Ishikawa (cell line): ENCODE results near the gene PYHIN1.

Experiments used
- CEBPB ChIP-seq: IDR thresholded peaks from 2 replicates; pipeline ENCODE4 v1.6.1; 2012
- CREB1 ChIP-seq: IDR thresholded peaks from 2 replicates; pipeline ENCODE4 v1.6.1; 2012; ENCODE audit warnings: low read depth
- EGR1 ChIP-seq: IDR thresholded peaks from 2 replicates; pipeline ENCODE4 v1.6.1; 2012
- EP300 ChIP-seq: IDR thresholded peaks from 2 replicates; pipeline ENCODE4 v1.6.1; 2012; ENCODE audit warnings: borderline replicate concordance
- FOXM1 ChIP-seq: IDR thresholded peaks from 2 replicates; pipeline ENCODE4 v1.6.1; 2012; ENCODE audit warnings: low read depth, borderline replicate concordance
- NFIC ChIP-seq: IDR thresholded peaks from 2 replicates; pipeline ENCODE4 v1.6.1; 2012
- RAD21 ChIP-seq: IDR thresholded peaks from 2 replicates; pipeline ENCODE4 v1.6.1; 2012; ENCODE audit warnings: low read depth
- REST ChIP-seq: IDR thresholded peaks from 2 replicates; pipeline ENCODE4 v1.6.1; 2012; ENCODE audit warnings: low read depth, mild to moderate bottlenecking
- TAF1 ChIP-seq: IDR thresholded peaks from 2 replicates; pipeline ENCODE4 v1.6.1; 2012; ENCODE audit warnings: low read depth, mild to moderate bottlenecking
- TCF12 ChIP-seq: IDR thresholded peaks from 2 replicates; pipeline ENCODE4 v1.6.1; 2012; ENCODE audit warnings: low read depth
- TEAD4 ChIP-seq: IDR thresholded peaks from 2 replicates; pipeline ENCODE4 v1.6.1; 2012
- USF1 ChIP-seq: IDR thresholded peaks from 2 replicates; pipeline ENCODE4 v1.6.1; 2012
- YY1 ChIP-seq: IDR thresholded peaks from 2 replicates; pipeline ENCODE4 v1.6.1; 2012; ENCODE audit warnings: low read depth
- ZBTB7A ChIP-seq: IDR thresholded peaks from 2 replicates; pipeline ENCODE4 v1.6.1; 2012; ENCODE audit warnings: low read depth
- TF ChIP-seq, protein P1 (sequence below): IDR thresholded peaks from 2 replicates; pipeline ENCODE4 v1.6.1; 2012

PYHIN1 gene

DNA sequence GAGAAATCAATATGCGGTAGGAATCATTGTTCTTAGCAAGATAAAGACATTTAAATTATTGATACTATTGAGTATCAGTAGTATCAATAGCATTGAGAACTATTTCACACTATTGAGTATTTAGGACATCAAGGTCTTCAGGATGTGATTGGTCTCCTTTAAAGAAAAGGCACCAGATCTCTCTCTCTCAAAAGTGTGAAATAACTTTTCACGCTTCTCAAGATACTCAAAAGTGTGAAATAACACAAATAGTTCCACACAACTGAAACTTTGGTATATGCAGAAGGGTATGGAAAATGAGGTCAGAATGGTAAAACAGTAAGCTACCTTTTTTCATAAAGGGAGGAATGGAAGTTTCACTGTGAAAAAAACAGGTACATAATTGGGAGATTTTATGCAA, 6.7 kb upstream of the PYHIN1 start:
- no peak for TF ChIP-seq TCF12
- no peak for TF ChIP-seq CEBPB
- TF ChIP-seq ZBTB7A = no peak
- TF ChIP-seq, protein P1, sequence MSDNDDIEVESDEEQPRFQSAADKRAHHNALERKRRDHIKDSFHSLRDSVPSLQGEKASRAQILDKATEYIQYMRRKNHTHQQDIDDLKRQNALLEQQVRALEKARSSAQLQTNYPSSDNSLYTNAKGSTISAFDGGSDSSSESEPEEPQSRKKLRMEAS = no peak
- no peak for TF ChIP-seq EGR1
- TF ChIP-seq RAD21 = no peak
- TF ChIP-seq YY1 = no peak
- TF ChIP-seq FOXM1 = no peak
- TF ChIP-seq TAF1 = no peak
- TF ChIP-seq REST = no peak
- TF ChIP-seq USF1 = no peak
- TF ChIP-seq NFIC = no peak
- TF ChIP-seq CREB1 = no peak

DNA sequence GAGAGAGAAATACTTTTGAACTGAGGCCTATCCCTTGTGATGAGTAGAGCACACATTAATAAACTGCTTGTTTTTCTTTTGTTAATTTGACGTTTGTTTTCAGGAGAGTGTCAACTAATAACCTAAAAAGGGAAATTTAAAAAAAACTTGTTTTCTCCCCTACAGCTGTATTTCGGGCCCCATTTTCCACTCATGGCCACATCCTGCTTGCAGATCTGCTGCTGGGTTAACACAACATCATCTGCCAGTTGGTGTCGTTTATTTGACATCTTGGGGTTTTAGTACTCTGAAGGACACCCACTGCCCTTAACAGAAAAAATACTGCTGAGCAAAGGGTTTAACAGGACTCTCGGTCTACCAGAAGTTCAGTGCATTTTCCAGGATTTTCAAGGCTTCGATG, 848 bp upstream of the PYHIN1 start:
- TF ChIP-seq YY1 (no peak), ZBTB7A (no peak), TEAD4 (no peak), FOXM1 (no peak), REST (no peak)

- TF ChIP-seq TCF12 (no peak), FOXM1 (no peak), CREB1 (no peak), REST (no peak), EP300 (no peak), EGR1 (no peak), TEAD4 (no peak), CEBPB (no peak), TAF1 (no peak)
- TF ChIP-seq, protein P1 = no peak
These were observed 819 bp downstream of the PYHIN1 start for GRCh38 chr1:158932171-158932570.

DNA sequence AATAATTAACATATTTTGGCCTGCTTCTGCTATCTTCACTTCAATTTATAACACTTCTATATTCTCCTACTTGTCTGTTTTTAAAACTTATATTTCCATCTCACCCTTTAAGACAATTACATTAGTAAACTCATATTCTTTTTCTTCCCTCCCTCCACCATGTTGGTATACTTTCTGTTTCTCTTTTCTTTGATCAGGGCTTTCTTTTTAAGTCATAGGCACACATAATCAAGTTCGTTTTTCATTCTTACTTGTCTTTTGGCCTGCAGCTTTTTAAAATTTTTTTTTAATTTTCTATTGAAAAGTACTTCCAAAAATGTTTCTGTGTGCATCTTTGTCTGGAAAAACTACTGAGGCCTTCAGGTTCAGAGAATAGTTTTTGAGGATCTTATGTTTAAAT, 2.3 kb downstream of the PYHIN1 start:
- TF ChIP-seq CEBPB (no peak), YY1 (no peak), ZBTB7A (no peak), TAF1 (no peak), TEAD4 (no peak)

DNA sequence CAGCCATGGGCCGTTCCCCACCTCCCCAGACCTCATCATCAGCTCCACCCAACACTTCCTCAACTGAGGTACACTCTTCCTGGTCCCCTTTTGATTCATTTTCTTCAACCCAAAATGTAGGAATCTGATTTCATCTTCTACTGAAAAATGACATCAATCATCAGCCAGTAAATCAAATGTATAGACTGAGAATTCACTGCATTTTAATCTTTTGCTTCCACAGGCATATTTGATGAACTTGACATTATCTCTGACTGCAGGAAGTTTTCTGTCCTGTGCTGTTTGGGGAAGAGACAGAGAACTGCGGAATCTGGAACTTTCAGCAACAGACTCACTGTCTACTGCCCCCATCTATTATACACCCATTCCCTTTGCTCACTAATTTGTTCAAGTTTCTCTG, 7.8 kb downstream of the PYHIN1 start:
- TF ChIP-seq USF1 = no peak
- TF ChIP-seq TEAD4 = no peak
- no peak for TF ChIP-seq ZBTB7A
- TF ChIP-seq NFIC = no peak

GRCh38 chr1:158941317-158941716, 10.0 kb downstream of the PYHIN1 start:
- TF ChIP-seq NFIC (no peak), FOXM1 (no peak), REST (no peak), YY1 (no peak), CEBPB (no peak), TEAD4 (no peak), EP300 (no peak), CREB1 (no peak), RAD21 (no peak), ZBTB7A (no peak), TAF1 (no peak), EGR1 (no peak), USF1 (no peak), TCF12 (no peak)
- TF ChIP-seq, protein P1 = no peak
